NOMO-1 treated with DMSO at 0.1 percent for 48 hours (cell line): Measurements from ENCODE around the gene ATOSA.

Experiments used
- DNase-seq: peaks from one replicate; lab custom pipeline; 2025; ENCODE audit not compliant: unreplicated experiment; lab: John Stamatoyannopoulos, UW

ATOSA gene

GRCh38 chr15:52682781-52683180, 3.6 kb upstream of the ATOSA start:
- peak; percentile 80 for DNase-seq

- no peak for DNase-seq
Measured at GRCh38 chr15:52682200-52682599, 3.0 kb upstream of the ATOSA start.

GRCh38 chr15:52681441-52681840, 2.3 kb upstream of the ATOSA start:
- no peak for DNase-seq

- no peak for DNase-seq
Measured at GRCh38 chr15:52680761-52681160, 1.6 kb upstream of the ATOSA start.

- DNase-seq: no peak
Measured at GRCh38 chr15:52680041-52680391, 828 bp upstream of the ATOSA start.

- DNase-seq: peak; percentile 47
Measured at GRCh38 chr15:52678468-52679231, 538 bp downstream of the ATOSA start.

- DNase-seq: peak; percentile 48
Measured at GRCh38 chr15:52677593-52678467, 1.4 kb downstream of the ATOSA start.

- DNase-seq: no peak
Measured at GRCh38 chr15:52674831-52675230, 4.4 kb downstream of the ATOSA start.

GRCh38 chr15:52673734-52674133, 5.5 kb downstream of the ATOSA start:
- peak; percentile 33 for DNase-seq

- no peak for DNase-seq
Measured at GRCh38 chr15:52673312-52673711, 5.9 kb downstream of the ATOSA start.

GRCh38 chr15:52672661-52673060, 6.5 kb downstream of the ATOSA start:
- no peak for DNase-seq

GRCh38 chr15:52670087-52670486, 9.1 kb downstream of the ATOSA start:
- no peak for DNase-seq

- DNase-seq: no peak
Measured at GRCh38 chr15:52668133-52668532, 11.1 kb downstream of the ATOSA start.

GRCh38 chr15:52667597-52667996, 11.6 kb downstream of the ATOSA start:
- no peak for DNase-seq

- DNase-seq: no peak
Measured at GRCh38 chr15:52663536-52664294, 15.5 kb downstream of the ATOSA start.

GRCh38 chr15:52661909-52662308, 17.3 kb downstream of the ATOSA start:
- DNase-seq: no peak

GRCh38 chr15:52660192-52660591, 19.0 kb downstream of the ATOSA start:
- no peak for DNase-seq

- no peak for DNase-seq
Measured at GRCh38 chr15:52658955-52659354, 20.2 kb downstream of the ATOSA start.

GRCh38 chr15:52657338-52657737, 21.9 kb downstream of the ATOSA start:
- no peak for DNase-seq

- DNase-seq: no peak
Measured at GRCh38 chr15:52656412-52656811, 22.8 kb downstream of the ATOSA start.

- no peak for DNase-seq
Measured at GRCh38 chr15:52653431-52653964, 25.7 kb downstream of the ATOSA start.
